Upper lobe of left lung (tissue), 6 donors: Measurements from ENCODE around the gene S100A2. TPM values are rescaled to one million over a fixed set of nuclear protein-coding genes. Genes with fewer than 3 reads are reported as not detected.

Experiments used
- ATAC-seq, 2 donors: fragments of 200-7000 bp; cut with Tn5 transposase; one replicate each; pipeline ENCODE4 v1.9.1; 2022; ENCODE audit warnings: mild to moderate bottlenecking in 2 of 2, moderate library complexity in 2 of 2; ENCODE audit not compliant: low FRiP score in 2 of 2
- DNase-seq, 2 donors: peaks; one replicate each; pipeline ENCODE4 v3.0.0-alpha.2; 2019 to 2020
- H3K27ac ChIP-seq, 4 donors: fragments of 200-600 bp; sonication (generic); one replicate each; pipeline ENCODE4 v1.5.1; 2016 to 2019
- H3K27me3 ChIP-seq, 4 donors: fragments of 200-600 bp; sonication (generic); one replicate each; pipeline ENCODE4 v1.5.1; 2017 to 2019
- H3K36me3 ChIP-seq, 4 donors: fragments of 200-600 bp; sonication (generic); one replicate each; pipeline ENCODE4 v1.5.1; 2016 to 2019
- H3K4me1 ChIP-seq, 4 donors: fragments of 200-600 bp; sonication (generic); one replicate each; pipeline ENCODE4 v1.5.1; 2018 to 2019
- H3K4me3 ChIP-seq, 4 donors: fragments of 200-600 bp; sonication (generic); one replicate each; pipeline ENCODE4 v1.5.1; 2017 to 2019; ENCODE audit warnings: mild to moderate bottlenecking in 2 of 4, moderate library complexity in 1 of 4
- H3K9me3 ChIP-seq, 4 donors: fragments of 200-600 bp; sonication (generic); one replicate each; pipeline ENCODE4 v1.5.1; 2018 to 2019
- CTCF ChIP-seq, 6 experiments: fragments of 450-650 bp in 4 of 6; fragments of 200-600 bp in 2 of 6; sonication (generic) in 2 of 6; IDR thresholded peaks; one replicate each; pipeline ENCODE4 v1.5.1; 2016 to 2019; ENCODE audit warnings: antibody characterized with exemption in 6 of 6
- EP300 ChIP-seq, 4 donors: sonication (generic); formaldehyde crosslinking; IDR thresholded peaks; one replicate each; pipeline ENCODE4 v1.5.1; 2017; ENCODE audit warnings: antibody characterized with exemption in 4 of 4, control low read depth in 2 of 4
- POLR2A ChIP-seq, 4 donors: fragments of 450-650 bp; IDR thresholded peaks; one replicate each; pipeline ENCODE4 v1.5.1; 2016 to 2017; ENCODE audit warnings: antibody characterized with exemption in 4 of 4, mild to moderate bottlenecking in 2 of 4
- POLR2AphosphoS5 ChIP-seq, 2 donors: sonication (generic); formaldehyde crosslinking; IDR thresholded peaks; one replicate each; pipeline ENCODE4 v1.5.1; 2017; ENCODE audit warnings: antibody characterized with exemption in 2 of 2
- WGBS, 2 donors: methylation state at CpG; one replicate each; pipeline ENCODE4 v1.1.5; 2017 to 2018; 5-methylcytosine and 5-hydroxymethylcytosine counted together
- total RNA-seq, 6 donors: library from RNA; depleted of rRNA in 4 of 6; stranded (reverse); fragments of >200 nt in 4 of 6; gene quantifications; one replicate each; pipeline versions ENCODE4 v1.1.0 to v1.2.1, GENCODE V29; 2016 to 2021
- donor health status: DM: no; HTN: no; CAD: no; lungs with moderate emphysema.
- donor health status: DM: no; HTN: yes; CAD: no; lungs with severe emphysema.

The S100A2 gene
- total RNA-seq, 6 donors from 2014 or later, result 2.0 to 12.0 (median 7.9) TPM; not detected in 1

- H3K4me1 ChIP-seq, result peaks cover 52 to 83% (median 71%) of the 10 kb centered on the region in 4 donors
- no peak overlapping the region for H3K4me3 ChIP-seq
- ATAC-seq (peak in 1 of 2 donors; percentile 11), DNase-seq (no peak)
- peak overlapping the region; percentile 48 to 71 (median 68) for H3K27ac ChIP-seq
- H3K27me3 ChIP-seq, result no peaks in the 10 kb centered on the region
- no peaks in the 10 kb centered on the region for H3K36me3 ChIP-seq
- TF ChIP-seq EP300 (IDR thresholded peaks at IDR 0.05) (no peak), CTCF (IDR thresholded peaks at IDR 0.05) (no peak)
- H3K9me3 ChIP-seq, result no peaks in the 10 kb centered on the region
- 65 to 77% methylated on average over 10 of the region's 10 CpGs for WGBS, 2 donors
These were observed 14.7 kb downstream of the S100A2 start for GRCh38 chr1:153550827-153551500.

- Histone ChIP-seq H3K27me3 (no peaks in the 10 kb centered on the region), H3K36me3 (no peaks in the 10 kb centered on the region), H3K27ac (peak overlapping the region; percentile 24 to 71 (median 68)), H3K4me1 (peaks cover 58 to 88% (median 77%) of the 10 kb centered on the region in 4 donors), H3K4me3 (no peak overlapping the region), H3K9me3 (no peaks in the 10 kb centered on the region)
- no peak for ATAC-seq
- WGBS, 2 donors, result 90 to 97% methylated on average over 4 of the region's 4 CpGs
- DNase-seq, result no peak
- TF ChIP-seq EP300 (IDR thresholded peaks at IDR 0.05) (no peak), POLR2A (IDR thresholded peaks at IDR 0.05) (no peak), POLR2AphosphoS5 (IDR thresholded peaks at IDR 0.05) (no peak), CTCF (IDR thresholded peaks at IDR 0.05) (no peak)
These were observed 15.3 kb downstream of the S100A2 start for GRCh38 chr1:153550398-153550758.

GRCh38 chr1:153549741-153550397, 15.8 kb downstream of the S100A2 start:
- TF ChIP-seq CTCF (IDR thresholded peaks at IDR 0.05), result no peak
- TF ChIP-seq POLR2A (IDR thresholded peaks at IDR 0.05), result no peak
- TF ChIP-seq POLR2AphosphoS5 (IDR thresholded peaks at IDR 0.05), result no peak
- TF ChIP-seq EP300 (IDR thresholded peaks at IDR 0.05), result no peak
- ATAC-seq, result no peak
- no peak for DNase-seq
- no peaks in the 10 kb centered on the region for H3K27me3 ChIP-seq
- WGBS, 2 donors, result 84 to 85% methylated on average over 6 of the region's 6 CpGs
- H3K4me1 ChIP-seq, result peaks cover 63 to 92% (median 80%) of the 10 kb centered on the region in 4 donors
- peak overlapping the region; percentile 56 to 71 (median 68) for H3K27ac ChIP-seq
- H3K4me3 ChIP-seq, result no peak overlapping the region
- no peaks in the 10 kb centered on the region for H3K36me3 ChIP-seq
- H3K9me3 ChIP-seq, result no peaks in the 10 kb centered on the region

GRCh38 chr1:153548722-153549688, 16.6 kb downstream of the S100A2 start, which contains the start of gene S100A3:
TSS of gene S100A3 (minus strand) at chr1:153549258. CDS start at chr1:153548485, 773 bp downstream.
- TF ChIP-seq POLR2AphosphoS5 (IDR thresholded peaks at IDR 0.05) (peak; percentile 30 to 58), CTCF (IDR thresholded peaks at IDR 0.05) (peak in 2 of 6 experiments; percentile 9 to 27), EP300 (IDR thresholded peaks at IDR 0.05) (peak in 2 of 4 donors; percentile 57 to 59), POLR2A (IDR thresholded peaks at IDR 0.05) (no peak)
- no peak for DNase-seq
- Histone ChIP-seq H3K4me3 (no peak within 1 kb of the TSS), H3K27me3 (no peaks in the 10 kb centered on the region), H3K27ac (peak within 1 kb of the TSS; percentile 56 to 71 (median 68)), H3K4me1 (peaks cover 66 to 95% (median 80%) of the 10 kb centered on the region in 4 donors), H3K36me3 (peaks cover 0 to 6% (median 1%) of the 10 kb centered on the region in 4 donors), H3K9me3 (no peaks in the 10 kb centered on the region)
- peak; percentile 1 to 39 for ATAC-seq
- 61 to 80% methylated on average over 8 to 14 of the region's 14 CpGs for WGBS, 2 donors
